ENCODE data around the gene LIX1.

DNA sequence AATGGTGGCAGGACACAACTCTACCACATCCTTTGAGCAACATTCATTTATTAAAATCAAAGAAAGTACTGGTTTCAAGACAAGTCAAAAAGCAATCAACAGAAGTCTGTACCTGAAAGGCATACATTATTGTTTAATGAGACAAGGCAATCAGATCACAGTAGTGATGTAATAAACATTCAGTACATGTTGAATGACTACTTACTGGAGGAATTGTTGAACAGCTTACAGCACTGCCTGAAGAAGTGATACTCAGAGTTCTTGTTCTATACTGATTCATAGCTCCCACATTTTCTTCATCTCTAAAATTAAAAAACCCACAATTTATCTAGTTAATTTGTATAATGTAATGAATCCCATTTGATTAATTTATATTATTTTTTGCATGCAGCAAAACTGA is 22.4 kb upstream of the LIX1 start:
- TF ChIP-seq, protein P1, sequence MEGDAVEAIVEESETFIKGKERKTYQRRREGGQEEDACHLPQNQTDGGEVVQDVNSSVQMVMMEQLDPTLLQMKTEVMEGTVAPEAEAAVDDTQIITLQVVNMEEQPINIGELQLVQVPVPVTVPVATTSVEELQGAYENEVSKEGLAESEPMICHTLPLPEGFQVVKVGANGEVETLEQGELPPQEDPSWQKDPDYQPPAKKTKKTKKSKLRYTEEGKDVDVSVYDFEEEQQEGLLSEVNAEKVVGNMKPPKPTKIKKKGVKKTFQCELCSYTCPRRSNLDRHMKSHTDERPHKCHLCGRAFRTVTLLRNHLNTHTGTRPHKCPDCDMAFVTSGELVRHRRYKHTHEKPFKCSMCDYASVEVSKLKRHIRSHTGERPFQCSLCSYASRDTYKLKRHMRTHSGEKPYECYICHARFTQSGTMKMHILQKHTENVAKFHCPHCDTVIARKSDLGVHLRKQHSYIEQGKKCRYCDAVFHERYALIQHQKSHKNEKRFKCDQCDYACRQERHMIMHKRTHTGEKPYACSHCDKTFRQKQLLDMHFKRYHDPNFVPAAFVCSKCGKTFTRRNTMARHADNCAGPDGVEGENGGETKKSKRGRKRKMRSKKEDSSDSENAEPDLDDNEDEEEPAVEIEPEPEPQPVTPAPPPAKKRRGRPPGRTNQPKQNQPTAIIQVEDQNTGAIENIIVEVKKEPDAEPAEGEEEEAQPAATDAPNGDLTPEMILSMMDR (IDR thresholded peaks at IDR 0.05) = no peak
- TF ChIP-seq ZFX (IDR thresholded peaks at IDR 0.05; ENCODE audit: borderline replicate concordance) = no peak
